HFF-Myc (cell line): ENCODE data around the gene LMAN2.

ENCODE experiments used
- DNase-seq: peaks from one replicate; pipeline ENCODE4 v3.0.0-alpha.2; 2011; ENCODE audit warnings: low read depth; ENCODE audit errors: extremely low read depth
- H3K4me3 ChIP-seq: replicated peaks from 2 replicates; pipeline ENCODE4 v1.5.1; 2011; ENCODE audit warnings: low read depth, mild to moderate bottlenecking, control low read depth, low read length
- TF ChIP-seq, protein P1 (sequence below): IDR thresholded peaks from 2 replicates; pipeline ENCODE4 v1.5.1; 2012; ENCODE audit warnings: mild to moderate bottlenecking, low read depth, low read length, control low read depth; ENCODE audit errors: missing control alignments

Gene LMAN2

DNA sequence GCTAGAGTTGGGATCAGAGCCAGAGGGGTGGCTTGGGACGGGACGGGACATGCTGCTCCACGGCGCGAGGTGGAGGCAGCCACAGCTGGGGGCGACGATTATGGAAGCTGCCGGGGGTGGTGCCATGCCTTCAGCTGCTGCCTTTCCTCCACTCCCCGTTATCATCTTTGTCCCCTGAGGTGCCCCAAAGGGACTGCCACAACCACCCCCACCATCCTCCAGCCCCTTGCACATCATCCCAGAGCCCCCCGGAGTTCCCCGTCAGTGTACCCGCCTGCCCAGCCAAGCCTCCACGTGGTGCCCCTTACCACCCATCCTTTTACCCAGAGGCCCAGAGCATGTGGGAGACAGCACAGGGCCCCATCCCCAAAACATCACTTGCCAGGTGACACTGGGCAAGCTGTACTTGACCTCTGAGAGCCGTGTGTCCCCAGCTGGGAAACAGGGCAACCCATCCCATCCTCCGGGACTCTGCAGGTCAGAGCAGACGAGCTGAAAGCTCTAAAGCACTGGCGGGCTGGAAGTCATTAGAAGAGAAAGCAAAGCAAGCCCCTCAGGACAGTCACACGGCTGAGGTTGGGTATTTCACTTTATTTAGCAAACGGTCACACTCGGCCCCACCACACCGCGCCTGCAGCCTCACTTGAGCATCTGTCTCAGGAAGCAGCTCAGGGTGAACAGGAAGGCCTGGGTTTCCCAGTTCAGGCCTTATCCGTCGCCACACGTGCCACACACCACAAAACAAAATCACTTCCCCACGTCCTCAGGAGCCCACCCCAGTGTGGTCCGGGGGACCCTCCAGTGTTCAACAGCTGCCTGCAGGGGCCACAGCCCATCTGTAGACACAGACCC lies 20.3 kb downstream of the LMAN2 start:
- no peak overlapping the region for H3K4me3 ChIP-seq
- TF ChIP-seq, protein P1, sequence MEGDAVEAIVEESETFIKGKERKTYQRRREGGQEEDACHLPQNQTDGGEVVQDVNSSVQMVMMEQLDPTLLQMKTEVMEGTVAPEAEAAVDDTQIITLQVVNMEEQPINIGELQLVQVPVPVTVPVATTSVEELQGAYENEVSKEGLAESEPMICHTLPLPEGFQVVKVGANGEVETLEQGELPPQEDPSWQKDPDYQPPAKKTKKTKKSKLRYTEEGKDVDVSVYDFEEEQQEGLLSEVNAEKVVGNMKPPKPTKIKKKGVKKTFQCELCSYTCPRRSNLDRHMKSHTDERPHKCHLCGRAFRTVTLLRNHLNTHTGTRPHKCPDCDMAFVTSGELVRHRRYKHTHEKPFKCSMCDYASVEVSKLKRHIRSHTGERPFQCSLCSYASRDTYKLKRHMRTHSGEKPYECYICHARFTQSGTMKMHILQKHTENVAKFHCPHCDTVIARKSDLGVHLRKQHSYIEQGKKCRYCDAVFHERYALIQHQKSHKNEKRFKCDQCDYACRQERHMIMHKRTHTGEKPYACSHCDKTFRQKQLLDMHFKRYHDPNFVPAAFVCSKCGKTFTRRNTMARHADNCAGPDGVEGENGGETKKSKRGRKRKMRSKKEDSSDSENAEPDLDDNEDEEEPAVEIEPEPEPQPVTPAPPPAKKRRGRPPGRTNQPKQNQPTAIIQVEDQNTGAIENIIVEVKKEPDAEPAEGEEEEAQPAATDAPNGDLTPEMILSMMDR: no peak
- no peak for DNase-seq

DNA sequence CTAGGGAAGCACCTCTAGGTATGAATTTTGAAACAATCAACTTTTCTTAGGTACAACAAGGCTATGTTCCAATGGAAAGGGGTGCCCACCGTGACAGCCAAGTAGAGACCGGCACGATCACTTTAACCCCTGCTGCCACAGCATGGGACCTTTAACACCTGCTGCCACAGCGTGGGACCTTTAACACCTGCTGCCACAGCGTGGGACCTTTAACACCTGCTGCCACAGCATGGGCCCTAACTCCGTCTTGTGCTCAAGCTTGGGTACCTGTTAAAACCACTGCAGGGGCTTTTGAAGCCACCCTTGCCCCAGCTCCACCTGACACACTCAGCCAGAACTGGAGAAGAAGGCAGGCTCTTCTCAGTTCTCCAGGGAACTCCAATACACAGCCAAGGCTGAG lies 21.6 kb downstream of the LMAN2 start:
- TF ChIP-seq, protein P1: no peak
- no peak overlapping the region for H3K4me3 ChIP-seq
- no peak for DNase-seq

GRCh38 chr5:177328545-177329231 lies 22.8 kb downstream of the LMAN2 start:
- DNase-seq: no peak
- TF ChIP-seq, protein P1: no peak
- no peak overlapping the region for H3K4me3 ChIP-seq

DNA sequence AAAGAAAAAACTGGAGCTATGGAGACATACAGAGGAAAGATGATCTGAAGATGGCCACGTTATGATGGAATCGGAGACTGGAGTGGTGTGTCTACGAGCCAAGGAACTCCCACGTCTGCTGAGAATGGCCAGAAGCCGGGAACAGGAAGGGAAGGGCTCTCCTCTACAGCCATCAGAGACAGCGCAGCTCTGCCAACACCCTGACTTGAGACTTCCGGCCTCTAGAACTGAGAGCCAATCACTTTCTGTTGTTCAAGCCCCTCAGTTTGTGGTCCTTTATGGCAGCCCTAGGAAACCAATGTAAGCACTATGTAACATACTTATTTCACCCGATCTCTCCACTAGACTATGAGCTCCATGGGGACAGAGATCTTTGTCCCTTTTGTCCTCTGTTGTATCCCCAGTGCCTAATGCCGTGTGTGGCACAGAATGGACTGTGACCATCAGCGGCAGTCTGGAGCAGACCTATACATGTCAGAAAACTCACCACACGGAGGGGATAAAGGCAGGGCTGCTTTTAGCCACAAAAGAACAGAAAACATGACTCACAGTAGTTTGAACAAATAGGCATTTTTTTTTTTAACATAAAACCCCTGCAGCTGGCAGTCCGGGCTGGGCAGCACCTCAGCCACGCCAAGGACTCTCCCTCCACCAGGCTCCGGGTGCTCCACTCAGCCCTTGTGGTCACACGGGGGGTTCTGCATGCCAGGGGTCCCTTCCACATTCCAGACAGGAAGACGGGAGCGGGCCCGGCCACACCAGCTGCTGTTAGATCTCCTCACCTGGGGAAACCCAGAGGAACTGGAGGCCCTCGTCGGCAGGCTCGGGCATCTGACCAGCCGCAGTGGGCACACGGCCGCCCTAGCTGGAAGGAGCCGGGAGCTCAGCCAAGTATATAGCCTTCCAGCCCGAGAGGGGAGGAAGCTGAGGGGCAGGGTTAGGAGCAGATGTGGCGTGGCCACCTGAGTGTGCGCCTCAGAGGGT lies 23.6 kb downstream of the LMAN2 start:
- TF ChIP-seq, protein P1: no peak
- no peak overlapping the region for H3K4me3 ChIP-seq
- no peak for DNase-seq

- no peak overlapping the region for H3K4me3 ChIP-seq
- TF ChIP-seq, protein P1: no peak
- no peak for DNase-seq
These were observed 25.5 kb downstream of the LMAN2 start for GRCh38 chr5:177325868-177326381.

DNA sequence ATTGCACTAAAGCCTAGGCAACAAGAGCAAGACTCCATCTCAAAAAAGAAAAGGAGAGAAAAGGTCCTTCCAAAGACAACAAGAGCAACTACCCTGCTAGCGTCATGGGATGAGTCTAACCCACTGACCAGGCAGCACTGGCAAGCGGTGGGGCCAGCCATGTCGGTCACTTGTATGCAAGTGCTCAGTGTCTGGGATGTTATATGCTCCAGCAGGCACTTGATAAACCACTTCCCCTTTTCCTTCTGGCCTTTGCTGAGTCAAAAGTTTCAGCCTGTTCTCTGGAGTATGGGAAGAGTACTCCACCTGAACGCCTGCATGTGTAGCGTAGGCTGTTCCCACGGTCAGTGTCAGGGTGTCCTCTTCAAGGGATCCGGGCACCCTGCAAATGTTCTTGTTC lies 30.6 kb downstream of the LMAN2 start:
- H3K4me3 ChIP-seq: no peak overlapping the region
- DNase-seq: no peak
- TF ChIP-seq, protein P1: no peak
